Dermis microvascular lymphatic vessel endothelial cell (primary cell): ENCODE results near the gene ADD2. TPM values are rescaled to one million over a fixed set of nuclear protein-coding genes. Genes with fewer than 3 reads are reported as not detected.
A peak's percentile ranks its signal among the peaks of the same experiment; 100 is the strongest.

Experiments
- DNase-seq, 2 donors: peaks; one replicate each; pipeline versions ENCODE4 v3.0.0 to v3.0.0-alpha.2; 2010; ENCODE audit warnings: low read depth in 2 of 2
- total RNA-seq: library from RNA; depleted of rRNA; stranded (reverse); fragments of >200 nt; gene quantifications from 2 replicates; pipeline ENCODE4 v1.2.1, GENCODE V29; 2014

Gene ADD2
- total RNA-seq, 1 donor from 2014 or later = 23.4 TPM

- no peak for DNase-seq
Measured at GRCh38 chr2:70703900-70704549, 64.0 kb downstream of the ADD2 start.

GRCh38 chr2:70702711-70703395 is 65.1 kb downstream of the ADD2 start:
- no peak for DNase-seq

GRCh38 chr2:70698847-70699246 is 69.2 kb downstream of the ADD2 start:
- no peak for DNase-seq

GRCh38 chr2:70697603-70698383 is 70.2 kb downstream of the ADD2 start:
- no peak for DNase-seq

DNA sequence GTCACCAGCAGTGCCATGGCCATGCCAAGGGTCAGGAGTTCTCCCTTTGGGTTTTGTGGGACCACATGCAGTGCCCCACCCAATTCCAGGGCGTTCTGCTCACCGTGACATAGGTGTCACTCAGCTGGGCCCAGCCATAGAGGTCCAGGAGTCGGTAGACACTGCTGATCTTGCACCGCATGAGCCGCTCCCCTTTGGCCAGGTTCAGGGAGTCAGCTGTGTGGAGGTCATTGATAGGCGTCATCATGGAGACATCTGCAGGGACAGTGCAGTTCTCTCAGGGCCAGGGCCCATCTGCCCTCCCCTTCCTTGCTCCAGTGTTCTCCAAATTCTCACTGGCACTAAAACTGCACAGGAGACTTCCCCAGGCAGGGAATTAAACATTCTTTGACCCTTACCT is 71.9 kb downstream of the ADD2 start:
- DNase-seq = no peak

- DNase-seq = no peak
Measured at GRCh38 chr2:70692256-70692655, 75.7 kb downstream of the ADD2 start.

- DNase-seq = no peak
Measured at GRCh38 chr2:70691497-70692140, 76.4 kb downstream of the ADD2 start.

GRCh38 chr2:70690846-70691245 is 77.2 kb downstream of the ADD2 start:
- no peak for DNase-seq

DNA sequence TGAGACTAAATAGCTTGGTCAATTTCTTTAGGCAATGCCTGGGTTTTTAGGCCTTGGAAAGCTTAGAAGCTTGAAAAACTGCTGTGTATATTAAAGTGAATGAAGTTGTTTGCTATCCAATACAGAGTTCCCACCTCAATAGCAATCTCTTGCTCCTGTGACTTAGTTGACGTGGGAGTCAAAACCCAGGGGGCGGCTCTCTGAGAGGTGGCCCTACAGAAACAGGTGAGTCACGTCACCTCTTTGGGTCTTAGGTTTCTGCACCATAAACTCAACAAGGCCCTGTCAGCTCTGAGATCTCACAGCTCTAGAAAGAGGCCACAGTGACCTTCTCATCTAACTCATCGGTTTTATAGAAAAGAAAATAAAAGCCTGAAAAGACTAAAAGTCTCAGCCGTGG is 79.6 kb downstream of the ADD2 start:
- no peak for DNase-seq

DNA sequence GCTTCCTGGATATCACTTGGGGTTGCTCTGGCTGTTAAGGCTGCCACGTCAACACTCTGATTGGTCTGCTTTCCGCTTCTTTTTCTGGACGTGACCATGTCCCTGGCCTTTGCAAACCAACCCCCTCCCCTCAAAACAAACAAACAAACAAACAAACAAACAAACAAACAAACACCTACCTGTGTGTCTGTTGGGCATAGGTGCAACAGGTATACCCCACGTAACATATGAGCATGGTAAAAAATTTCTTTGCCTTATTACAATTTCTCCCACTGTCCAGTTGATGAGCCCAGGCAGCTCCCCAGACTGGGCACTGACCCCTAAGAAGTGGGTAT is 80.6 kb downstream of the ADD2 start:
- no peak for DNase-seq

DNA sequence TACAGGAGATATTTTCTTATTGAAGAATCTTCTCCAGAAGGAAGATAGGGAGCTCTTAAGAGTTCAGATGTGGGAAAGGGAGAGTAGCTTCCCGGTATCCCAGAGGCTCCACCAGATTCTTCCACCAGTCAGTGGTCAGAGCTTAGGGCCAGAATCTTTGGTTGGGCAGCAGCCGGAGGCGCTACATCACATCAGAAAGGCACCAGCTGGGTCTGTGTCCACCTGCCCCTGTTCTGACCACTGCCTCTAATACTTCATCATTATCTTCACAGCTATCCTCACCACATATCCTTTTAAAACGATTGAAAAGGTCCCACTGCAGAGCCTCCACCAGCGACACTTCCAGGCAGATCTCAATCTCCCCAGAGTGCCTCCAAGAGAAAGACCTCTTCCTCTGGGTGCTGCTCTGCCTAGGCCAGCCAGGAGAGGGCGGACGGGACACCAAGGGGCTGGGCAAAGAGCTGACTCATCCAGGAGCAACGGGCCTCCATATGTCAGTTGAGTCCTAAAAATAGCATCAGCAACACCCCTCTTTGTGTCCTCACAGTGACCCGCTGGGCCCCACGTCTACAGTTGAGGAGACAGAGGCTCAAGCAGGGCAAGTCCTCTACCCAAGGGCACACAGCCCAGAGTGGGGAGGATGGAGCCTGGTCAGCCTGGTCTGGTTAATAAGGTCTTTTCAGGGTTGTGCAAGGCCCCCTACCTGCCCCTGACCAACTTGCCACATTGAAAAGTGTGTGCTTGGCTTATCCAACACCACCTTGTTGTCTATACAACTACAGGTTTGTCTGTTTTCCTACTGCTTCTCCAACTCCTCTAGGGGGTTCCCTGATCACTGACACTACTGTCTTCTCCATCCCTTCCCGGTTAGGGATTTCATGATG is 81.2 kb downstream of the ADD2 start:
- peak in 1 of 2 donors; percentile 5 for DNase-seq

- DNase-seq = no peak
Measured at GRCh38 chr2:70685771-70686171, 82.2 kb downstream of the ADD2 start.

DNA sequence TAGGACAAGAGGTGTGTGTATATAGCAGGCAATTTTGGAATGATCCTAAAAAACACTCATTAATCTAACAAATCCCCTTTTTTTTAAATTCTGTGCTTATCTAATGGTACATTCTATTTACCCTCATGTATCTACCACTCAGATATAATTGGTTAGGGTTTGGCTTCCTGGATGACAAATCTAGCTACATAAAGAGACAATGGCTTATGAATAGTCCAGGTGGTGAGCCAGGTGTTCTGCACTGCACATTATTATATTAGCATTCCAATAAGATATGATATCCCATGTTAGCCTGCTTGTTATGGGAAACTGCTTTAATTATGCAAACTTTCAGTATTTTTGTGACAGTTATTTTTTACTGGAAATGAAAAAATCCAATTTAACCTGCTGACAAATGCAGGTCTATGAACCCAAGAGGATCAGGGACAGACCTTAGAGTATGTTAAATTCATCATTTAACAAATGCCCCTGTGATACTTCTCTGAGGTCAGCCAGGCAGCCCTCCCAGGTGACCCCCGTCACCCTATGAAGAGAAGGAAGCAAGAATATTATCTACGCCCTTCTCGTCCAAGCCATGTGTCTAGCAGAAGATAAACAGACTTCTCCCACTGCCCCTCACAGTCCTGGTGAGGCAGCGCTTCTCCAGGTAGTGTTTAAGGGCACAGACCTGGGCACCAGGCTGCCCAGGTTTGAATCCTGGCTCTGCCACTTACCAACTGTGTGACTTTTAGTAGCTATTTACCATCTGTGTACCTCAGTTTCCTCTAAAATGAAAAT is 83.0 kb downstream of the ADD2 start:
- DNase-seq = no peak

DNA sequence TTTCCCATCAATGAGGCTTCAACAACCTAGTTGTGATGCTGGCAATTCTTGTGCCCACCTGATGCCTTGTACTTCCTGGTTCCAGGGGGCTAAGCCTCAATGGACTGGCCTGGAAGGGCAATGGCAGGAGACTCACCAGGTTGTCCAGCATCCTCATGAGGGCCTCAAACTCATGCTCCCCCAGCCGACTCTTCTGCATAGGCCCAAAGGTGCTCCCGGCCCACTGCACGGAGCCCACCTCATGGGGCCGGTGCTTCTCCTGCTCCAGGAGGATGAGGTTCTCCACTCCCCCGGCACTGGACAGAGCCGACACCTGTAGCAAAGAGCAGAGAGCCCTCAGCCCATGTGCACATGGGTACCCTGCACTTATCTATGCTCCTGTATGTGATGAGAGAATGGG is 84.5 kb downstream of the ADD2 start:
- DNase-seq = no peak

- no peak for DNase-seq
Measured at GRCh38 chr2:70680735-70681134, 87.3 kb downstream of the ADD2 start.

GRCh38 chr2:70679259-70679658 is 88.7 kb downstream of the ADD2 start:
- DNase-seq = no peak

- DNase-seq = no peak
Measured at GRCh38 chr2:70678576-70679143, 89.3 kb downstream of the ADD2 start.

DNA sequence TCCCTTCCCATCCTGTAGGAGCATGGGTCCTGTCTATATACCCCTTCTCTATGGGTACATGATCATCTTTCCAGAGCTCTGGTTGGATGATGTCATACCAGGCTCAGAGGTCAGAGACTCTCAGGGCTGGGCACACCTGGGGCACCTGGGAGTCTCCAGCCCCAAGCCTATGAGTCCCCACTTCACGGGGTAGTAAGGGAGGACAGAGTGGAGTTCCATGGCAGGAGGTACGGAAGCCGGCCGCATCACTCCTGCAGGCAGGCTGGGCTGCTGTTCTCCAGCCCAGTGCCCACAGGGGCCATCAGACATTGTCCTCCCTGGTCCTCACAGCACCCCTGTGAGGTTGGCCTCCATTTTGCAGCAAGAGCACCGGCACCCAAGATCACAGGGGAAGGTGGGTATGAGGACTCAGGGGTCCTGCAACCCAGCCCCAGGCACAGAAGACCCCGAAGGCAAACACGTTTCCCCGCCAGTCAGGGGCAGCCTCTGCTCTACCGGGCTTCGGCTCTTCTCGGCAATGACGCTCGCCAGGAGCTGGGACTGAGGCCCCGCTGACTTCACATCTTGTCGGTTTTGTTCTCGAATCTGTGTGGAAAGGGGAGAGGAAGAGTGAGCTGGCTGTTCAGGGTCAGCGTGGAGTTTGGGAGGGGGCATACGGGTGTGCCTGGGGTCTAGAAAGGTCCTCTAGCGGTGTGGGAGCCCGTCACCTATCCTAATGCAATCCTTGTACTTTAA is 91.5 kb downstream of the ADD2 start:
- no peak for DNase-seq

DNA sequence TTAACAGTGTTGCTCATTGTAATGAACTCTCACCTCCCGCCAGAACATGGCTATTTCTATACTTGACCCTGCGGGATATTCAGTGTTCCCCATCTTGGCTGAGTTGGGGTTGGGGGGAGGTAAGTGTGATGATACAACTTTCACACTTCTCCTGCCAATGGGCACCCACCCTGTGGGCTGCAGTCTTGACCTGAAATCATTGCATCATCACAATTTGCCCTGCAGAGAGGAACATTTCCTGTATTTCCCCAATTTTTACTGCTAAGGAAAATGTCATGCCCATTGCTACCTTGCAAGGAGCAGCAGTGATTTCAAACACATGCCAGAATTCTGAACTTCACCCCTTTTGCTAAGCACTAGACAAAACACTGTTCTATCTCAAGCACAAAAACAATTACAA is 92.1 kb downstream of the ADD2 start:
- DNase-seq = no peak
